Osteoblast (primary cell): ENCODE results near the gene ATP6V1C2. TPM values are rescaled to one million over a fixed set of nuclear protein-coding genes. Genes with fewer than 3 reads are reported as not detected.

Source experiments
- DNase-seq: peaks from one replicate; pipeline ENCODE4 v3.0.0; 2011; ENCODE audit warnings: low spot score, mixed read lengths; ENCODE audit not compliant: insufficient read length; ENCODE audit errors: missing footprints
- H2AFZ ChIP-seq: 2 replicates; pipeline ENCODE4 v1.6.0; 2011; ENCODE audit warnings: mild to moderate bottlenecking, low read length
- H3K27ac ChIP-seq: 2 replicates; pipeline ENCODE4 v1.5.1; 2011; ENCODE audit warnings: mild to moderate bottlenecking, low read depth, low read length, moderate library complexity
- H3K27me3 ChIP-seq: 2 replicates; pipeline ENCODE4 v1.6.0; 2012; ENCODE audit warnings: mild to moderate bottlenecking, control low read depth, inconsistent platforms, low read length, moderate library complexity; ENCODE audit not compliant: insufficient read depth
- H3K36me3 ChIP-seq: 2 replicates; pipeline ENCODE4 v1.5.1; 2011; ENCODE audit warnings: mild to moderate bottlenecking, low read length, control low read depth, moderate library complexity; ENCODE audit not compliant: insufficient read depth
- H3K4me1 ChIP-seq: 2 replicates; pipeline ENCODE4 v1.5.1; 2011; ENCODE audit warnings: mild to moderate bottlenecking, low read length, control low read depth, moderate library complexity; ENCODE audit not compliant: insufficient read depth
- H3K4me2 ChIP-seq: 2 replicates; pipeline ENCODE4 v1.6.0; 2011; ENCODE audit warnings: mild to moderate bottlenecking, low read length; ENCODE audit not compliant: insufficient read depth
- H3K4me3 ChIP-seq: fragments of 200-600 bp; sonication (generic); 3 replicates; pipeline ENCODE4 v1.5.1; 2012; ENCODE audit warnings: mild to moderate bottlenecking, low read length, inconsistent platforms; ENCODE audit not compliant: insufficient read depth
- H3K79me2 ChIP-seq: 2 replicates; pipeline ENCODE4 v1.6.0; 2012; ENCODE audit warnings: mild to moderate bottlenecking, low read length, control low read depth, inconsistent platforms; ENCODE audit not compliant: insufficient read depth
- H3K9me3 ChIP-seq: 2 replicates; pipeline ENCODE4 v1.5.1; 2011; ENCODE audit warnings: low read depth, low read length, control low read depth
- H4K20me1 ChIP-seq: 2 replicates; pipeline ENCODE4 v1.6.0; 2012; ENCODE audit warnings: mild to moderate bottlenecking, low read length, control low read depth; ENCODE audit not compliant: insufficient read depth
- total RNA-seq: library from RNA; depleted of rRNA; stranded (reverse); fragments of >200 nt; gene quantifications from 2 replicates; pipeline ENCODE4 v1.2.3, GENCODE V29; 2012
- TF ChIP-seq, protein P1 (sequence below): IDR thresholded peaks from 2 replicates; pipeline ENCODE4 v1.5.1; 2011; ENCODE audit warnings: mild to moderate bottlenecking, low read depth, low read length, moderate library complexity; ENCODE audit errors: extremely low read depth

Gene ATP6V1C2
- total RNA-seq, 1 donor = under 0.01 TPM

DNA sequence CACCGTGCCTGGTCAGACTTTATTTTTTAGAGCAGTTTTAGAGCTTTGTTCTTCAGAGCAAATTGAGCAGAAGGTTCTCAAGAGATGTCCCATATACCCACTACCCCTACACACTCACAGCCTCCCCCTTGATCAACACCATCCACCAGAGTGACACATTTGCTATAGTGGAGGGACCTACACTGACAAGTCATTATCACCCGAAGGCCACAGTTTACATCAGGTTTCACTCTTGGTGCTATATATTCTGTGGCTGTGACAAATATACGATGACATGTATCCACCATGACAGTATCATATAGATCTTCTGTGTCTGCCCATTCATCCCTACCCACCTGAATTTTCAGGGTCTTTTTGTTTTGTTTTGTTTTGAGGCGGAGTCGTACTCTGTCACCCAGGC, 15.4 kb upstream of the ATP6V1C2 start:
- Histone ChIP-seq H2AFZ (no peak overlapping the region), H3K27ac (no peak overlapping the region), H4K20me1 (no peaks in the 10 kb centered on the region), H3K79me2 (no peaks in the 10 kb centered on the region), H3K36me3 (no peaks in the 10 kb centered on the region), H3K9me3 (no peaks in the 10 kb centered on the region), H3K27me3 (peaks cover 13% of the 10 kb centered on the region), H3K4me2 (no peak overlapping the region), H3K4me3 (no peak overlapping the region), H3K4me1 (no peaks in the 10 kb centered on the region)
- no peak for DNase-seq
- TF ChIP-seq, protein P1, sequence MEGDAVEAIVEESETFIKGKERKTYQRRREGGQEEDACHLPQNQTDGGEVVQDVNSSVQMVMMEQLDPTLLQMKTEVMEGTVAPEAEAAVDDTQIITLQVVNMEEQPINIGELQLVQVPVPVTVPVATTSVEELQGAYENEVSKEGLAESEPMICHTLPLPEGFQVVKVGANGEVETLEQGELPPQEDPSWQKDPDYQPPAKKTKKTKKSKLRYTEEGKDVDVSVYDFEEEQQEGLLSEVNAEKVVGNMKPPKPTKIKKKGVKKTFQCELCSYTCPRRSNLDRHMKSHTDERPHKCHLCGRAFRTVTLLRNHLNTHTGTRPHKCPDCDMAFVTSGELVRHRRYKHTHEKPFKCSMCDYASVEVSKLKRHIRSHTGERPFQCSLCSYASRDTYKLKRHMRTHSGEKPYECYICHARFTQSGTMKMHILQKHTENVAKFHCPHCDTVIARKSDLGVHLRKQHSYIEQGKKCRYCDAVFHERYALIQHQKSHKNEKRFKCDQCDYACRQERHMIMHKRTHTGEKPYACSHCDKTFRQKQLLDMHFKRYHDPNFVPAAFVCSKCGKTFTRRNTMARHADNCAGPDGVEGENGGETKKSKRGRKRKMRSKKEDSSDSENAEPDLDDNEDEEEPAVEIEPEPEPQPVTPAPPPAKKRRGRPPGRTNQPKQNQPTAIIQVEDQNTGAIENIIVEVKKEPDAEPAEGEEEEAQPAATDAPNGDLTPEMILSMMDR = no peak

DNA sequence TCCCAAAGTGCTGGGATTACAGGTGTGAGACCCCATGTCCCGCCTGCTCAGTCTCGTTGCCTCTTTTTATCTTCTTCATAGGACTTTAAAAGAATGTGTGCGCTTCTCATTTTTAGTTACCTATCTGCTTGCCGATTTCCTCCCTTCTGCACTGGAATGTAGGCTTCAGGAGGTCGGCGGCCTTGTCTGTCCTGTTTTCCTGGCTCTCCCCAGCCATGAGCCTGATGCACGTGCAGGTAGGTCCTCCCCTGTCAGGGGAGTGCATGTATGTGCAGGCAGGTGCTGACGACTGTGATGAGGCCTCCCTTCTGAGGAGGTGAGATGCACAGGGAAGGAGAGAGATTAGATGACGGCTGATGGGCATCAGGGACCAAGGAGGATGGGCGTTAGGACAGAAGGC, 13.6 kb upstream of the ATP6V1C2 start:
- Histone ChIP-seq H2AFZ (no peak overlapping the region), H3K4me3 (no peak overlapping the region), H4K20me1 (no peaks in the 10 kb centered on the region), H3K9me3 (no peaks in the 10 kb centered on the region), H3K4me1 (no peaks in the 10 kb centered on the region), H3K4me2 (no peak overlapping the region), H3K79me2 (no peaks in the 10 kb centered on the region), H3K27ac (no peak overlapping the region), H3K36me3 (no peaks in the 10 kb centered on the region), H3K27me3 (peaks cover 13% of the 10 kb centered on the region)
- TF ChIP-seq, protein P1 = no peak
- no peak for DNase-seq

DNA sequence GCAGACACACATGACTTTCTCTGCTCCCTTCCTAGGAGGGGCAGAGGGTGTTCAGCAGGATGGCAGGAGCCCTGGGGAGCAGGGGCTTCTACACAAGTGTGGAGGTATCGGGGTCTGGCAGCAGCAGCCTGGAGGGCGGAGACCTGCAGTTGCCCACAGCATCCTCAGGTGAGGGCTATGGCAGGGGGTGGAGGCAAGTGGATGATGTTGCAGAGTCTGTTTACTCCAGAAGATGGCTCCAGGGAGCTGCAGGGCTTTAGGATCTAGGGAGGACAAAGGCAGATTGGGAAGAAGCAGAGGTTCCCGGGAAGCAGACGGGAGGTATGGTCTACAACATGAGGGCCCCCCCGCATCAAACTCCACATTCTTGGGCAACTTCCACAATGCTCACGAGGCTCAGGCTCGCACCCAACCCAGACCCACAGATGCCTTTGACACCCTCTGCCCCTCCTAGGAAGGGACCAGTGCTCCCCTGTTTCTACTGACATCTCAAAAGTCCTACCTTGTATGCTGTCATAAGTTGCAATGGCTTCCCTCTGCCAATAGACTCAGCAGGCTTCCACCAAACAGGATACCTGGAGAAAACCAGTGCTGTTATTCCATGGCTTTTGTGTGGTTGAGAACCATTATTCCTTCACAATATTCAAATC, 12.0 kb upstream of the ATP6V1C2 start:
- TF ChIP-seq, protein P1 = peak; percentile 41
- Histone ChIP-seq H3K27me3 (peaks cover 13% of the 10 kb centered on the region), H2AFZ (no peak overlapping the region), H3K36me3 (no peaks in the 10 kb centered on the region), H4K20me1 (no peaks in the 10 kb centered on the region), H3K4me1 (no peaks in the 10 kb centered on the region), H3K4me3 (no peak overlapping the region), H3K27ac (no peak overlapping the region), H3K9me3 (no peaks in the 10 kb centered on the region), H3K4me2 (no peak overlapping the region), H3K79me2 (no peaks in the 10 kb centered on the region)
- DNase-seq = no peak

DNA sequence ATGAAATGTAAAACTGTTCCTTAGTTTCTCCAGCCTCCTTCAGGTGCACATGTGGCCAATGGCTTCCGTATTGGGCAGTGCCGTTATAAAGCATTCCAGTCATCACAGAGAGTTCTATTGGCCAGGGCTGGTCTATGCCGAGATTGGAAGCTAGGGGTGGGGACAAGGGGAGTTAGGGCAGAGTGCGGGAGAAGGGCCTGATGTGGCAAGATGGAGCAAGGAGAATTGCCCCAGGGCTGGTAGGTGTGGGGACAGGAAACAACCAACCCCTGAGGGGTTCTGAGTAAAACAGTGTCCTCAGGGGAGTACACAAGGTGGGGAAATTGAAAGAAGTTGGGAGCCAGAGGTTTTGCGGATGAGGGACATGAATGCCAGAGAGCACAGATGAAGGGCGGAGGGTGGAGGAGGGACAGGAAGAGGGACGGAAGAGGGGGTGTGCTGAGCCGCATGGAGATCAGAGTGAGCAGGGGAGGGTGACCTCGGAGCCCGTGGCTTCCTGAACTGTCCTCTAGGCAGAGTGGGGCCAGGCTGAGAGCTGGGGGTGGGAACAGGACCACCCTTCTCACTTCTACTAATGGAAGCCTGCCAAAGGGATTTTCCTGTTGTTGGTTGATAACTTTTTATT, 9.1 kb upstream of the ATP6V1C2 start:
- H3K79me2 ChIP-seq = no peaks in the 10 kb centered on the region
- no peak overlapping the region for H3K4me2 ChIP-seq
- H2AFZ ChIP-seq = no peak overlapping the region
- no peak overlapping the region for H3K4me3 ChIP-seq
- no peak overlapping the region for H3K27ac ChIP-seq
- H3K27me3 ChIP-seq = peaks cover 13% of the 10 kb centered on the region
- DNase-seq = no peak
- H3K4me1 ChIP-seq = peaks cover 1% of the 10 kb centered on the region
- no peaks in the 10 kb centered on the region for H3K9me3 ChIP-seq
- H3K36me3 ChIP-seq = no peaks in the 10 kb centered on the region
- TF ChIP-seq, protein P1 = no peak
- no peaks in the 10 kb centered on the region for H4K20me1 ChIP-seq
